H54 (cell line): ENCODE measurements around the gene TMEM89.

Experiments used
- DNase-seq: peaks from one replicate; pipeline ENCODE4 v3.0.0; 2011; ENCODE audit warnings: low spot score, mixed read lengths; ENCODE audit not compliant: insufficient read length
- FAIRE-seq: peaks from 3 replicates; lab custom pipeline; 2011; peaks lifted over from hg19 to GRCh38; lab: Jason Lieb, UNC
- POLR2A ChIP-seq: IDR thresholded peaks from 2 replicates; pipeline ENCODE4 v1.6.1; 2011; ENCODE audit warnings: low read depth, mild to moderate bottlenecking, low read length

The TMEM89 gene

GRCh38 chr3:48575366-48575765 lies 46.2 kb downstream of the TMEM89 start:
- no peak for FAIRE-seq
- no peak for TF ChIP-seq POLR2A
- no peak for DNase-seq

DNA sequence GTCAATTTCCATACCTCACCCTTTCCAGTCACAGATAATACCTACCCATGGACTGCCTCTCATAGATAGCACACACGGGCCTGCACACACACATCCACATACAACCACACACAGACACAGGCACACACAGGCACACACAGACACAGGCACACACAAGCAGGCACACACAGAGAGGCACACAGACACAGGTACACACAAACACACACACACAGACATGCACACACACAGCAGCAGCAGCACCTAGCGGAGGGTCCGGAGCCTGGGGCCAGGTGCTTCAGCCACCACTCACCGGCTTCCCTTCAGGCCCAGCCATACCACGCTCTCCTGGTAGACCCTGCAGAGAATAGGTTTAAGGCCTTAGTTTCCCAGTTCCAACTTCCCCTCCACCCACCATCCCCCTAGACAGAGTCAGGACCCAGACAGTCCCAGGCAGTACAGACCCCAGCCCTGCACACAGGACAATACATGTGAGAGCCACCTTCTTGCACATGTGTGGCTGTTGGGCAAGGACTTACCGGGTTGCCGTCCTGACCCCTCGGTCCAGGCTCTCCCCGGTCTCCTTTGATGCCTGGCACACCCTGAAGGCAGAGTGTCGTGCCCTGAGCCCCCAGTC lies 47.5 kb downstream of the TMEM89 start:
- FAIRE-seq: no peak
- no peak for DNase-seq
- no peak for TF ChIP-seq POLR2A

GRCh38 chr3:48572517-48572916 lies 49.1 kb downstream of the TMEM89 start:
- FAIRE-seq: no peak
- no peak for DNase-seq
- TF ChIP-seq POLR2A: no peak

GRCh38 chr3:48571938-48572337 lies 49.6 kb downstream of the TMEM89 start:
- no peak for DNase-seq
- no peak for FAIRE-seq
- no peak for TF ChIP-seq POLR2A
